ENCODE measurements around the gene MBD3L2B.

- TF ChIP-seq CTCF (IDR thresholded peaks at IDR 0.05) (no peak), POLR2A (IDR thresholded peaks at IDR 0.05) (no peak)
These were observed 50.8 kb downstream of the MBD3L2B start for GRCh38 chr19:6970443-6970842.

Measured in body of pancreas (tissue), 4 donors.